ENCODE results near the gene DPH2.

The DPH2 gene

DNA sequence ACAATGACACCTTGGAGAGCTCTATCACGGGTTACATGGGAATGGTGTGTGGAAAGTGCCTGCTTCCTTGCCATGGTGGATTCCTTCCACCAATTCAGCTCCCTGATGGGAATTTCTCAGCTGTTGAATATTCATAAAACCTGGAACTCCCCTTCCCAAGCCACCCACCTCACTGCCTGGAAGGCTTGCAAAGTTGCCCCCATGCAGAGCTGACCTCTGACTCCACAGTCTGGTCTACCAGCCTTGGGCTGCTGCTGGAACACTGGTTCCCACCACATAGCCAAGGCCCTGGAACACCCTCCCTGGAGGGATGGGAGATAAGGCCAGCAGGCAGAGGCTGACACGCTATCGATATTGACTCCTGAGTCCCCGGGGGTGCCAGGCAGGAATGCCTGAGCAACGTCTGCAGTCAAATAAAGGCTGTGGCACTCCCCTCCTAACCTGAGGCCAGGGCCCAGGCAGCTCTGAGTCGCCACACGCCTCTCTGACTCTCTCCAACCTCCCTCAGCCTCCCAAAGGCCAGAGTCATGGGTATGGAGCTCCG lies 30.4 kb downstream of the DPH2 start:
- no peak for DNase-seq (ENCODE audit: low read depth, low spot score)
- H3K9me3 ChIP-seq (ENCODE audit: control insufficient read depth, insufficient read depth, low read length) = no peaks in the 10 kb centered on the region
- no CpG with 5 or more reads among the region's 8 CpGs for WGBS (ENCODE audit: insufficient coverage, insufficient read length)
- no peaks in the 10 kb centered on the region; the same call in none of the 2 replicates for H3K4me1 ChIP-seq (ENCODE audit: control insufficient read depth, insufficient read depth, low read length)
- no peak overlapping the region for H3K27ac ChIP-seq (ENCODE audit: low read length)
- H3K36me3 ChIP-seq (ENCODE audit: control insufficient read depth, insufficient read depth, low read length) = peaks cover 2% of the 10 kb centered on the region; the same call in 1 of the 2 replicates
- no peaks in the 10 kb centered on the region for H3K27me3 ChIP-seq (ENCODE audit: control insufficient read depth, insufficient read depth, low read length)
- H3K4me3 ChIP-seq (ENCODE audit: low read length) = no peak overlapping the region

DNA sequence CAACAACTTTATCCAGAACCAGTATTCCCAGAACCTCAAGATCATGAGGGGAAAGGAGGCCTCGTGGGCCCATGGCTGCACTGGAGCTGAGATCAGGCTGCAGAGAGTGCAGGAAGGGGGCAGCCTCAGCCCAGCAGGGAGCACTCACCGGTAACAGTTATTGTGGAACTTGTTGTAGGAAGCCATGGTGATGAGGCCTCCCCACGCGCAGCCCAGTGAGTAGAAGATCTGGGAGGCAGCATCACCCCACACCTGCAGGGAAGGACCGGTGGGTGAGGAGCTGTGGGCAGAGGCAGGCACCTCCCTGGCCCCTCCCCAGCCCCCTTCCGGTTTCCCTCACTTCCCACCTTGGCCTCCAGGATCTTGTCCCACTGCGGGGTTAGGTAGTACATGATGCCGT lies 32.4 kb downstream of the DPH2 start:
- Histone ChIP-seq H3K27ac (ENCODE audit: low read length) (no peak overlapping the region), H3K36me3 (ENCODE audit: control insufficient read depth, insufficient read depth, low read length) (peaks cover 2% of the 10 kb centered on the region; the same call in 1 of the 2 replicates), H3K4me1 (ENCODE audit: control insufficient read depth, insufficient read depth, low read length) (no peaks in the 10 kb centered on the region; the same call in none of the 2 replicates), H3K9me3 (ENCODE audit: control insufficient read depth, insufficient read depth, low read length) (no peaks in the 10 kb centered on the region), H3K27me3 (ENCODE audit: control insufficient read depth, insufficient read depth, low read length) (no peaks in the 10 kb centered on the region), H3K4me3 (ENCODE audit: low read length) (no peak overlapping the region)
- no peak for DNase-seq (ENCODE audit: low read depth, low spot score)
- no CpG with 5 or more reads among the region's 8 CpGs for WGBS (ENCODE audit: insufficient coverage, insufficient read length)

DNA sequence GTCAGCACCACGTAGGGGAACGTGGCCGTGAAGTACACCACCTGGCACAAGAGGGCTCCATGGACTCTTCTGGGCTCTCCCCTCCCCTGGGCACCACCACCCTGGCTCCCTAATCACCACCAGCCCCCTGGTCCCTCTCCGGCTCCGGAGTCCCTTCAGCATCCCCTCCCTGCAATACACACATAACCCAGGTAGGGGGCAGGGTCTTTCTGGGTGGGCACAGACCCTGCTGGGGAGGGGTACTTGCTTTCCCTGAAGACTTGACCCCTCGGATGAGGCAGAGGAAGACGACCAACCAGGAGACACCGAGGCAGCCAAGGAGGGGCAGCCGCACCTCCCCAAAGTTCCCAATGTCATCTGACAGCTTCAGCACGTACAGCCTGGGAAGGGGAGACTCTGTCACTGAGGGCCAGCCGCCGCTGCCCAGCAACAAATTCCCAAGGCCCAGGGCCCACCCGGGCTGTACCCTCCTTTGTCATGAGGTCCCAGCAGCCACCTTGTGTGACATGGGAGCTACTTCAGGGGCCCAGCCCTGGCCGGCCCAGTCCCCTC lies 32.9 kb downstream of the DPH2 start:
- no peak for DNase-seq (ENCODE audit: low read depth, low spot score)
- no peak overlapping the region for H3K27ac ChIP-seq (ENCODE audit: low read length)
- no CpG with 5 or more reads among the region's 14 CpGs for WGBS (ENCODE audit: insufficient coverage, insufficient read length)

DNA sequence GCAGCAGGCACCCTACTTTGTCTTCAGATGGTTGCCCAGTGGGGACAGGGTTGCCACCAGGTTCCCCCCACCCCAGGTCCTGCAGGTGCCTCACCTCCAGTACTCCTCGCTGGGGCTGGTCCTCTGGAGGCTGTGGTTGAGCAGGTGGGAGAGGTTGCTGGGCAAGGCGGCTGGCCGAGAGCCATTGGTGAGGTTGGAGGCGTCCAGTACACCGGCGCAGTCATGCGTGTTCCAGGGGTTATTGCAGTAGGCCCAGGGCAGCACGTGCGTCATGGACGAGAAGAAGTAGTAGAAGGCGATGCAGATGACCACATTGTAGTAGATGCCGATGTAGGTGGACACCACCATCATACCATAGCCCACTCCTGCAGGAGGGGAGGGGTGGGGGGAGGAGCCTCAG lies 38.4 kb downstream of the DPH2 start:
- H3K9me3 ChIP-seq (ENCODE audit: control insufficient read depth, insufficient read depth, low read length) = no peaks in the 10 kb centered on the region
- no peak for DNase-seq (ENCODE audit: low read depth, low spot score)
- H3K4me1 ChIP-seq (ENCODE audit: control insufficient read depth, insufficient read depth, low read length) = 0 out of 2 replicates have a peak, but pooled peaks cover 1% of the 10 kb centered on the region
- H3K36me3 ChIP-seq (ENCODE audit: control insufficient read depth, insufficient read depth, low read length) = no peaks in the 10 kb centered on the region
- H3K27ac ChIP-seq (ENCODE audit: low read length) = no peak overlapping the region
- no peaks in the 10 kb centered on the region for H3K27me3 ChIP-seq (ENCODE audit: control insufficient read depth, insufficient read depth, low read length)
- H3K4me3 ChIP-seq (ENCODE audit: low read length) = no peak overlapping the region
- WGBS (ENCODE audit: insufficient coverage, insufficient read length) = no CpG with 5 or more reads among the region's 12 CpGs

More for the DNA sequence above, 32.9 kb downstream of the DPH2 start:
- Histone ChIP-seq H3K4me3 (ENCODE audit: low read length) (no peak overlapping the region), H3K4me1 (ENCODE audit: control insufficient read depth, insufficient read depth, low read length) (no peaks in the 10 kb centered on the region), H3K27me3 (ENCODE audit: control insufficient read depth, insufficient read depth, low read length) (no peaks in the 10 kb centered on the region), H3K36me3 (ENCODE audit: control insufficient read depth, insufficient read depth, low read length) (peaks cover 2% of the 10 kb centered on the region; the same call in 1 of the 2 replicates), H3K9me3 (ENCODE audit: control insufficient read depth, insufficient read depth, low read length) (no peaks in the 10 kb centered on the region)

- Histone ChIP-seq H3K4me1 (ENCODE audit: control insufficient read depth, insufficient read depth, low read length) (0 out of 2 replicates have a peak, but pooled peaks cover 1% of the 10 kb centered on the region), H3K9me3 (ENCODE audit: control insufficient read depth, insufficient read depth, low read length) (no peaks in the 10 kb centered on the region), H3K4me3 (ENCODE audit: low read length) (no peak overlapping the region), H3K27ac (ENCODE audit: low read length) (no peak overlapping the region), H3K36me3 (ENCODE audit: control insufficient read depth, insufficient read depth, low read length) (no peaks in the 10 kb centered on the region), H3K27me3 (ENCODE audit: control insufficient read depth, insufficient read depth, low read length) (no peaks in the 10 kb centered on the region)
- no CpG with 5 or more reads among the region's 11 CpGs for WGBS (ENCODE audit: insufficient coverage, insufficient read length)
- DNase-seq (ENCODE audit: low read depth, low spot score) = no peak
Observed at GRCh38 chr1:44010935-44011471, 41.2 kb downstream of the DPH2 start.

DNA sequence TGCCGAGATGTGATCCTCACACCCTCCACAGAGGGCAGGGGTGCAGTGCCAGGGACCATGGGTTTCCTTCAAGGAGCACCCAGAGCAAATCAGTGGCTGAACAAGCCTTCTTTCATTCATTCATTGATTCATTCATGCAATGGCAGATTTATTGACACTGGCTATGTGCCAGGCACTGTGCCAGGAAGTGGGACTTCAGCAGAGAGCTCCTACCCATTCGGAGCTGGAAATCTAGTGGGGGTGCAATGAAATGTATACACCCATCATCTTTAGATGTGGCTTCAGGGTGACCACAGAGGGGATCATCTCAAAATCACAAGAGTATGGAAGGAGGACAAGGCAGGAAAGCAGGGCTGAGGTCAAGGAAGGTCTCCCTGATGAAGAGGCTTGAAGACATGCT lies 42.6 kb downstream of the DPH2 start:
- DNase-seq (ENCODE audit: low read depth, low spot score) = no peak

GRCh38 chr1:44012941-44013609 lies 43.3 kb downstream of the DPH2 start:
- Histone ChIP-seq H3K9me3 (ENCODE audit: control insufficient read depth, insufficient read depth, low read length) (no peaks in the 10 kb centered on the region), H3K4me3 (ENCODE audit: low read length) (no peak overlapping the region), H3K27me3 (ENCODE audit: control insufficient read depth, insufficient read depth, low read length) (no peaks in the 10 kb centered on the region), H3K36me3 (ENCODE audit: control insufficient read depth, insufficient read depth, low read length) (no peaks in the 10 kb centered on the region), H3K4me1 (ENCODE audit: control insufficient read depth, insufficient read depth, low read length) (0 out of 2 replicates have a peak, but pooled peaks cover 1% of the 10 kb centered on the region), H3K27ac (ENCODE audit: low read length) (no peak overlapping the region)
- no CpG with 5 or more reads among the region's 13 CpGs for WGBS (ENCODE audit: insufficient coverage, insufficient read length)
- no peak for DNase-seq (ENCODE audit: low read depth, low spot score)

More for the DNA sequence above, 42.6 kb downstream of the DPH2 start:
- Histone ChIP-seq H3K27me3 (ENCODE audit: control insufficient read depth, insufficient read depth, low read length) (no peaks in the 10 kb centered on the region), H3K4me1 (ENCODE audit: control insufficient read depth, insufficient read depth, low read length) (0 out of 2 replicates have a peak, but pooled peaks cover 1% of the 10 kb centered on the region), H3K36me3 (ENCODE audit: control insufficient read depth, insufficient read depth, low read length) (no peaks in the 10 kb centered on the region), H3K9me3 (ENCODE audit: control insufficient read depth, insufficient read depth, low read length) (no peaks in the 10 kb centered on the region), H3K27ac (ENCODE audit: low read length) (no peak overlapping the region), H3K4me3 (ENCODE audit: low read length) (no peak overlapping the region)
- no CpG with 5 or more reads among the region's 2 CpGs for WGBS (ENCODE audit: insufficient coverage, insufficient read length)

DNA sequence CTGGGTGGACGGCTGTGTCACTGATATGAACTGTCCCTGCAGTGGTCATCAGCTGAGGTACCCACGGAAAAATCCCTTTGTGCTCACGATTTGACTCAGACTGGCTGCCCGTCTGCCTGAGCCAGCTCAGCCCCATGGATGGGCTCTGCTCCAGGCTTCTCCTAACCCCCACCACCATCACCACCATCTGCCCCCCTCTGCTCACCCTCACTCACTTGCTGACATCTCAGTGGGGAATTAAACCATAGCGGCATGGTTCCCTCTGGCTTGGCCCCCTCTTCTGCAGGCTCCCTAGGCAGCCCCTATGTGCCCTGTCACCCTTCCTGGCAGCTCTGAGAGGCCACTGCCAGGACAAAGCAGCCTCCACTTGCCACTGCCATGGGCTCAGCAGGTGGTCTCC lies 44.1 kb downstream of the DPH2 start:
- Histone ChIP-seq H3K4me1 (ENCODE audit: control insufficient read depth, insufficient read depth, low read length) (0 out of 2 replicates have a peak, but pooled peaks cover 1% of the 10 kb centered on the region), H3K27ac (ENCODE audit: low read length) (no peak overlapping the region), H3K36me3 (ENCODE audit: control insufficient read depth, insufficient read depth, low read length) (no peaks in the 10 kb centered on the region), H3K4me3 (ENCODE audit: low read length) (no peak overlapping the region), H3K9me3 (ENCODE audit: control insufficient read depth, insufficient read depth, low read length) (no peaks in the 10 kb centered on the region), H3K27me3 (ENCODE audit: control insufficient read depth, insufficient read depth, low read length) (no peaks in the 10 kb centered on the region)
- no peak for DNase-seq (ENCODE audit: low read depth, low spot score)
- WGBS (ENCODE audit: insufficient coverage, insufficient read length) = no CpG with 5 or more reads among the region's 5 CpGs

DNA sequence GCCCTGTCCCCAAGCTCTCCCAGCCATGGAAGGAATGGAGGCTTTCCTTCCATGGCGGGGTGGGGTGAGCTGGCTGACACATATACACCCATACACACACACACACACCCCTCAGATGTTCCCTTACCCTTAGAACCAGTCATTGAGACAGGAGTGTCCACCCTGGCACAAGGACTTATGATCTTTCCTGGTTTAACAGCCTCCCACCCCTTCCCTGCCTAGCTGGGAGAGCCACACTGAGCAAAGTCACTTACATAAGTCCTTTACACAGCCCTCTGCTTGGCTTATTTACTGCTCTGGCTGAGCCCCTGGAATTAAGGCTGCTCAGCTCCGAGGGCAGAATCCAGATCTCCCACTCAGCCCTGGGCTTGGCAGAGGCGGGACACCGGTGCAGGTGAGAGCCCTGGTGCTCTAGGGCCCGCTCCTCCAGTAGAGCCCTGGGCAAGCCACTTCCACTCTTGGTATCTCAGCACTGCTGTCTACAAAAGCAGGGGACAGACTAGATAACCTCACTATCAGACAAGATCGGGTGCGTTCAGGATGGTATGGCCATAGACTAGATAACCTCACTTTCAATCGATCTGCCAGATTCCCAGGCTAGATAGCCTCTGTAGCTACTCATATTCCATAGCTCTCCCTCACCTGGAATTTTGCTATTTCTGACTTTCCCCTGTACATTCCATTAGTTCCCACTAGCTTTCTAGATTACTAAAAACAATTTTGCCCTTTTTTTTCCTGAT lies 44.7 kb downstream of the DPH2 start:
- Histone ChIP-seq H3K9me3 (ENCODE audit: control insufficient read depth, insufficient read depth, low read length) (no peaks in the 10 kb centered on the region), H3K27me3 (ENCODE audit: control insufficient read depth, insufficient read depth, low read length) (no peaks in the 10 kb centered on the region), H3K27ac (ENCODE audit: low read length) (no peak overlapping the region), H3K36me3 (ENCODE audit: control insufficient read depth, insufficient read depth, low read length) (no peaks in the 10 kb centered on the region), H3K4me1 (ENCODE audit: control insufficient read depth, insufficient read depth, low read length) (peaks cover 4% of the 10 kb centered on the region; the same call in 1 of the 2 replicates), H3K4me3 (ENCODE audit: low read length) (no peak overlapping the region)
- DNase-seq (ENCODE audit: low read depth, low spot score) = no peak
- WGBS (ENCODE audit: insufficient coverage, insufficient read length) = no CpG with 5 or more reads among the region's 8 CpGs

- no peaks in the 10 kb centered on the region for H3K36me3 ChIP-seq (ENCODE audit: control insufficient read depth, insufficient read depth, low read length)
- no peak overlapping the region for H3K27ac ChIP-seq (ENCODE audit: low read length)
- H3K4me3 ChIP-seq (ENCODE audit: low read length) = no peak overlapping the region
- WGBS (ENCODE audit: insufficient coverage, insufficient read length) = no CpG with 5 or more reads among the region's 3 CpGs
- H3K4me1 ChIP-seq (ENCODE audit: control insufficient read depth, insufficient read depth, low read length) = peaks cover 4% of the 10 kb centered on the region; the same call in 1 of the 2 replicates
- no peaks in the 10 kb centered on the region for H3K9me3 ChIP-seq (ENCODE audit: control insufficient read depth, insufficient read depth, low read length)
- DNase-seq (ENCODE audit: low read depth, low spot score) = no peak
- no peaks in the 10 kb centered on the region for H3K27me3 ChIP-seq (ENCODE audit: control insufficient read depth, insufficient read depth, low read length)
Observed at GRCh38 chr1:44015206-44015605, 45.4 kb downstream of the DPH2 start.
